GM10266 (cell line): ENCODE results near the gene PLA2G15.

Experiments used
- DNase-seq: peaks from one replicate; pipeline ENCODE4 v3.0.0; 2012; ENCODE audit errors: extremely low spot score
- TF ChIP-seq, protein P1 (sequence below): IDR thresholded peaks from 2 replicates; pipeline ENCODE4 v1.5.1; 2012; ENCODE audit warnings: mild to moderate bottlenecking, low read depth; ENCODE audit not compliant: control insufficient read depth, insufficient read depth; ENCODE audit errors: missing control alignments

Gene PLA2G15

DNA sequence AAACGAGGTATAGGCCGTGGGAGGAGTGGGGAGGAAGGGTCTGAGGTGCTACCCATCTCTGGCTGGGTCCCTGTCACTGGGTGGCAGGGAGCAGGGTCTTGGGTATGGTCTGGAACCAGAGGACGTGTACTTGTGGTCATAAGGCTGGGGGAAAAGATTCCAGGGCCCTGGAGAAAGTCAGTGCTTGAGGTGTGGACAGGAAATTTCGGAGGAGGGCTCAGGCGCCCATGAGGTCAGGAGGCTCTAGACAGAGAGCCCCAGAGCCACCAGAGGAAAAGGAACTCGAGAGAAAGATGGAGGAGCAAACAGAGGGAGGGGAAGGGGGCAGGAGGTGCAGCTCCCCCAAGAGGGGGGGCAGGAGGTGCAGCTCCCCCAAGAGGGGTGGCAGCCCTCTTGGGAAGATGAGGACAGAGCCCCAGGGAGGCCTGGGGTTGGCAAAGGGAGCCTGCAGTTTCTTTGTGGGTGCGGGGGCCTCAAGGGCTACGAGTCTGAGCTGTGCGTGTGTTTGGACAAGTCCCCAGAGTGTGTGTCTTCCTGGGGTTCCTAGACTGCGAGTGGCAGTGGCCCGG is 18.5 kb downstream of the PLA2G15 start:
- TF ChIP-seq, protein P1, sequence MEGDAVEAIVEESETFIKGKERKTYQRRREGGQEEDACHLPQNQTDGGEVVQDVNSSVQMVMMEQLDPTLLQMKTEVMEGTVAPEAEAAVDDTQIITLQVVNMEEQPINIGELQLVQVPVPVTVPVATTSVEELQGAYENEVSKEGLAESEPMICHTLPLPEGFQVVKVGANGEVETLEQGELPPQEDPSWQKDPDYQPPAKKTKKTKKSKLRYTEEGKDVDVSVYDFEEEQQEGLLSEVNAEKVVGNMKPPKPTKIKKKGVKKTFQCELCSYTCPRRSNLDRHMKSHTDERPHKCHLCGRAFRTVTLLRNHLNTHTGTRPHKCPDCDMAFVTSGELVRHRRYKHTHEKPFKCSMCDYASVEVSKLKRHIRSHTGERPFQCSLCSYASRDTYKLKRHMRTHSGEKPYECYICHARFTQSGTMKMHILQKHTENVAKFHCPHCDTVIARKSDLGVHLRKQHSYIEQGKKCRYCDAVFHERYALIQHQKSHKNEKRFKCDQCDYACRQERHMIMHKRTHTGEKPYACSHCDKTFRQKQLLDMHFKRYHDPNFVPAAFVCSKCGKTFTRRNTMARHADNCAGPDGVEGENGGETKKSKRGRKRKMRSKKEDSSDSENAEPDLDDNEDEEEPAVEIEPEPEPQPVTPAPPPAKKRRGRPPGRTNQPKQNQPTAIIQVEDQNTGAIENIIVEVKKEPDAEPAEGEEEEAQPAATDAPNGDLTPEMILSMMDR, result no peak
- DNase-seq, result no peak

DNA sequence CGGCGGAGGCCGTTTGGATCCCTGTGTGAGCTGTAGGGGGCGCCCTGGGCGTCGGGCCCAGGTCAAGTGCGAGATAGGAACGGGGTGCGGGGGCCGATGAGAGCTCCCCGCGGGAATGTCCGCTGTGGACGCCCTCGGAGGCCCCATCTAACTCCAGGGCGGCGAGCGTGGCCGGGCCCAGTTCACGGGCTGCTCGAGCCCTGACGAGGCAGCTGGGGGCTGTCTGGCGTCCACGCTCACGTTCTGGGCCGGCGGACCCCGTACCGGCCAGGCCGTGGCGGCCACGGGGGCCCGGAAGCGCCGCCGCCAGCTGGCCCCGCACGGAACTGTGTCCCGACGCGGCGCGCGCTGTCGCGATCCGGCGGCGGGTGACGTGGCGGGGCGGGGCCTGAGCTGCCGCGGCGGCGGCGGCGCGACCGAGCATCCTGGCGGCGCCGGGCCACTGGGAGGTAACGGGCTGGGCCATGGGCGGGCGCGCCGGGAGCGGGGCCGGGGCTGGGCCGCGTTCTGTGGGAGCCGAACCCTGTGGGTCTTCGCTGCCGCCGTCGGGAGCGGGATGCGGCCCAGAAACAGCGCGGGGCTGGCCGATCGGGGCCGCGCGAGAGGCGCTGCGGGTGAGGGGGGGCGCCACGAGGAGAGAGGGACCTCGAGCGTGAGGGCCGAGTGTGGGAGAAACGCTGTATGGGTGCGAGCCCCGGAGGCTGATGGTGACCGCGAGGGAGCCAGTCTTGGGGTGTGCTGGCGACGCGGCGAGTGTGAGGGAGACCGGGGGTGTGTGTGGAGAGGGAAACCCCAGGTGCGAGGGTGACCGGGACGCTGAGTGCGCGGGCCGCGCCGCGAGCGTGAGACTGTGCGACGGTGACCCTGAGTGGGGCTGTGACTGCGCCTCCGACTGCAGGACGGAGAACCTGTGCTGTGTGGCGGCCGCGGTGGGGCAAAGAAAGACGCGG is 19.2 kb downstream of the PLA2G15 start, which contains the start of gene SLC7A6:
SLC7A6 (plus strand) TSS at position 399 of the 950 bp plus-strand sequence. CDS start 10,201 bp downstream, outside the sequence.
- TF ChIP-seq, protein P1, result peak; percentile 87
- peak; percentile 92 for DNase-seq

DNA sequence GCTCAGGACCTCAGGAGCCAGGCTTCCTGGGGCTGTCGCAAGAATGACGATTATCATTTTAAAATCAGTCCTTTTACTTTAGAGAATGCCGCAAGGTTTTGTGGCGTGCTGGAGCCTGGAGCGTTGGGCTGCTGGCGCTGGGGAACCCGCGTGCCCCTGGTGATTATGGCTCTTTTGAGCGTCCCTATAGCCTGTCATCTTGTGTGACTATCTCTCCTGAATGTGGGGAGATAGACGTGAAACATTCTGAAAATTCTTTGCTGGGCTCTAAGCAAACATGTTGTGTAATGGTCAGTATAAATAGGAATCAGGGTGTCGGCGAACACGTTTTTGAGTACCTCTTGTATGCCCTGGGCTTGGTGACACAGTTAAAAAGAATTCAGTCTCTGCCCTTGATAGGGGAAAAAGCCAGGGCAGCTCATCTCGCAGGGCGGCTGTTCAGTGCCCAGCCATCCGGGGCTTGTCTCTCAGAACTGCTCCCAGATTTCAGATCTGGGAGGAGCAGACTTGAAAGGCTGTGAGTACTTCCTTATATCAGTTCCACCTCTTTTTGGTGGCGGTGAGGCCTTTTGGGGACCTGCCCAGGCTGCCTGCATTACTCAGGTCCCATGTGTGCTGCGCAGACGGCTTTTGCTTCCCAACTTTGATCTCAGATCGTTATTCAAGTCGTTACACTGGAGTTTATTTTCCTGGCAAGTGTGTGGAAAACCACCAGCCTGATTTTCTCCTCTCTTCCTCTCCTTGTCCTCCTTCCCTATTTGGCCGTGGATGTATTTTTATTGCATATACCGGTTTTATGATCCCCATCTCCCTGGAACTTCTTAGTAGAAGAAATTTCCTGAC is 20.1 kb downstream of the PLA2G15 start:
- TF ChIP-seq, protein P1, result no peak
- DNase-seq, result peak; percentile 67

DNA sequence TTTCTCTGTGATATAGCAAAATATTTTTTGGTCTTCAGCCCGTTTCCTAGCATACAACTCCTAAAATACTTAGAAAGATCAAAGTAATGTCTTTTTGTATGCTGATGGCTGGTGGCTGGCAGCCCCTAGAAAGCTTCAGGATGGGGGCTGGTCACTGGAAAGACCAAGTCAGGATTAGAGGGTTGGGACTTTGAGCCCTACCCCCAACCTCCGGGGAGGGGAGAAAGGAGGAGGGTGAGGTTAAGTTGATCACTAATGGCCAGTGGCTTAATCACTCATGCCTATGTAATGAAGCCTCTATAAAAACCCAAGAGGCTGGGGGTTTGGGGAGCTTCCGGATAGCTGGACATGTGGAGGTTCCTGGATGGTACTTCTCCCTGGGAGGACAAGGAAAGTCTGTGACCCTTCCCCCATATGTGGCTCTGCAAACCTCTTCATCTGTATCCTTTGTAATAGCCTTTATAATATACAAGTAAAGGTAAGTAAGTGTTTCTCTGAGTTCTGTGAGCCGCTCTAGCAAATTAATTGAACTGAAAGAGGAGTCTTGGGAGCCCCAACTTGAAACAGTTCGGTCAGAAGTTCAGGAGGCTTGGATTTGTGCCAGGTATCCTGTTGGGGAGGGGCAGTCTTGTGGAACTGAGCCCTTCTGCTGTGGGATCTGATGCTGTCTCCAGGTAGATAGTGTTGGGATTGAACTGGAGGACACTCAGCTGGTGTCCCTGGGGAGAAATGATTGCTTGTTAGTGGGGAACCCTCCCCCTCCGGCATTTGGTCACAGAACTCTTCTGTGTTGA is 22.6 kb downstream of the PLA2G15 start:
- DNase-seq, result no peak
- TF ChIP-seq, protein P1, result no peak

DNA sequence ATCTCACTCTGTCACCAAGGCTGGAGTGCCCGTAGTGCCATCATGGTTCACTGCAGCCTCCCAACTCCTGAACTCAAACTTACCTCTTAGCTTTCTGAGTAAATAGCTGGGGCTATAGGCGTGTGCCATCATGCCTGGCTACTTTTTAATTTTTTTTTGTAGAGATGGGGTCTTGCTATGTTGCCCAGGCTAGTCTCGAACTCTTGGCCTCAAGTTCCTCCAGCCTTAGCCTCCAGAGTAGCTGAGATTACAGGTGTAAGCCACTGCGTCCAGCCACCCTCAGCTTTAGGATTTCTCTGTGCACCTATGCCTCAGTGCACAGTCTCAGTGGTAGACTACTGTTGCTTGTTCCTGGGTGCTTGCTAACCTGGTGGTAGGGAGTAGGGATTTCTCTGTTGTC is 24.6 kb downstream of the PLA2G15 start:
- TF ChIP-seq, protein P1, result no peak
- no peak for DNase-seq

DNA sequence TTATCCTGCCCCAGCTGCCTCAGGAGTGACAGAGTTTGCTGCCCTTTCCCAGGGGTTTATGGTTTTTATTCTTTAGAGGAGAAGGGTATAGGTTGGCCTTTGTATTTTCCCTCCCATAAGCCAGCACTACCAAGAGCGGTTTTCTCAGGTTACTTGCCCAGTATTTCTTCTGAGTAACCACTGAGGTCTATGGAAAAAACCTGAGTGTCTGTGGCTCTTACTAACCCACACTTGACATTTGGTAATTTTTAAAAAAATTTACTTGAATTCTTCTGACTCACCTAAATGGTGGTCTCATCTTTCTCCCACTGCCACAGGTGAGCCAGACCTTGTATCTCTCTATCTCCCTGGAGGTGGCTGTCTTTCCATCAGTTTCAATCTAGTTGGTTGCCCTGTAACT is 25.2 kb downstream of the PLA2G15 start:
- DNase-seq, result no peak
- TF ChIP-seq, protein P1, result no peak
